ENCODE data around the gene BACE1.

GRCh38 chr11:117334896-117335295, 18.8 kb upstream of the BACE1 start:
- TF ChIP-seq POLR2AphosphoS5 (IDR thresholded peaks at IDR 0.05): no peak
- TF ChIP-seq, protein P1, sequence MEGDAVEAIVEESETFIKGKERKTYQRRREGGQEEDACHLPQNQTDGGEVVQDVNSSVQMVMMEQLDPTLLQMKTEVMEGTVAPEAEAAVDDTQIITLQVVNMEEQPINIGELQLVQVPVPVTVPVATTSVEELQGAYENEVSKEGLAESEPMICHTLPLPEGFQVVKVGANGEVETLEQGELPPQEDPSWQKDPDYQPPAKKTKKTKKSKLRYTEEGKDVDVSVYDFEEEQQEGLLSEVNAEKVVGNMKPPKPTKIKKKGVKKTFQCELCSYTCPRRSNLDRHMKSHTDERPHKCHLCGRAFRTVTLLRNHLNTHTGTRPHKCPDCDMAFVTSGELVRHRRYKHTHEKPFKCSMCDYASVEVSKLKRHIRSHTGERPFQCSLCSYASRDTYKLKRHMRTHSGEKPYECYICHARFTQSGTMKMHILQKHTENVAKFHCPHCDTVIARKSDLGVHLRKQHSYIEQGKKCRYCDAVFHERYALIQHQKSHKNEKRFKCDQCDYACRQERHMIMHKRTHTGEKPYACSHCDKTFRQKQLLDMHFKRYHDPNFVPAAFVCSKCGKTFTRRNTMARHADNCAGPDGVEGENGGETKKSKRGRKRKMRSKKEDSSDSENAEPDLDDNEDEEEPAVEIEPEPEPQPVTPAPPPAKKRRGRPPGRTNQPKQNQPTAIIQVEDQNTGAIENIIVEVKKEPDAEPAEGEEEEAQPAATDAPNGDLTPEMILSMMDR (IDR thresholded peaks at IDR 0.05 in 8 of 11, conservative IDR thresholded peaks at IDR 0.05 in 3 of 11): no peak
- no peak for TF ChIP-seq POLR2A (IDR thresholded peaks at IDR 0.05)
